Left hindlimb (tissue), 1 donor: ENCODE data around the gene NENF.
"Not testable (repeated sequence)": the region's sequence is repeated elsewhere in the genome, so short reads cannot be mapped to it uniquely, and the experiment has no call there.

Experiments used
- DNase-seq: peaks from one replicate; pipeline ENCODE4 v3.0.0-alpha.2; 2018

The NENF gene

GRCh38 chr1:212461916-212462660 lies 29.4 kb downstream of the NENF start:
- DNase-seq: no peak

GRCh38 chr1:212463565-212464285 lies 31.0 kb downstream of the NENF start:
- no peak for DNase-seq

GRCh38 chr1:212465311-212465710 lies 32.6 kb downstream of the NENF start:
- DNase-seq: no peak

- DNase-seq: no peak
Observed at GRCh38 chr1:212466437-212466836, 33.7 kb downstream of the NENF start.

GRCh38 chr1:212466898-212467650 lies 34.4 kb downstream of the NENF start:
- DNase-seq: no peak

- DNase-seq: no peak
Observed at GRCh38 chr1:212467843-212468482, 35.2 kb downstream of the NENF start.

GRCh38 chr1:212470059-212470458 lies 37.3 kb downstream of the NENF start:
- DNase-seq: peak; percentile 81

GRCh38 chr1:212471286-212471685 lies 38.6 kb downstream of the NENF start:
- no peak for DNase-seq

GRCh38 chr1:212471891-212472675 lies 39.4 kb downstream of the NENF start:
- DNase-seq: no peak

- no peak for DNase-seq
Observed at GRCh38 chr1:212473729-212474128, 41.0 kb downstream of the NENF start.

GRCh38 chr1:212475151-212475550 lies 42.4 kb downstream of the NENF start:
- no peak for DNase-seq

- DNase-seq: not testable (repeated sequence)
Observed at GRCh38 chr1:212475831-212476230, 43.1 kb downstream of the NENF start.

GRCh38 chr1:212477014-212477679 lies 44.4 kb downstream of the NENF start:
- DNase-seq: peak; percentile 80

GRCh38 chr1:212477680-212478466 lies 45.2 kb downstream of the NENF start:
- no peak for DNase-seq

- DNase-seq: no peak
Observed at GRCh38 chr1:212478467-212479025, 45.8 kb downstream of the NENF start.

- no peak for DNase-seq
Observed at GRCh38 chr1:212479188-212479587, 46.5 kb downstream of the NENF start.

- DNase-seq: not testable (repeated sequence)
Observed at GRCh38 chr1:212480711-212481437, 48.2 kb downstream of the NENF start.

GRCh38 chr1:212481438-212481767 lies 48.7 kb downstream of the NENF start:
- DNase-seq: no peak

GRCh38 chr1:212482006-212482636 lies 49.4 kb downstream of the NENF start:
- no peak for DNase-seq
